H54 (cell line): ENCODE data around the gene BMS1.
"Not testable (repeated sequence)": the region's sequence is repeated elsewhere in the genome, so short reads cannot be mapped to it uniquely, and the experiment has no call there.

Experiments used
- DNase-seq: peaks from one replicate; pipeline ENCODE4 v3.0.0; 2011; ENCODE audit warnings: low spot score, mixed read lengths; ENCODE audit not compliant: insufficient read length
- FAIRE-seq: peaks from 3 replicates; lab custom pipeline; 2011; peaks lifted over from hg19 to GRCh38; lab: Jason Lieb, UNC
- POLR2A ChIP-seq: IDR thresholded peaks from 2 replicates; pipeline ENCODE4 v1.6.1; 2011; ENCODE audit warnings: low read depth, mild to moderate bottlenecking, low read length

The BMS1 gene

GRCh38 chr10:42767906-42768305, 14.7 kb upstream of the BMS1 start:
- DNase-seq (no peak), FAIRE-seq (no peak)
- no peak for TF ChIP-seq POLR2A

DNA sequence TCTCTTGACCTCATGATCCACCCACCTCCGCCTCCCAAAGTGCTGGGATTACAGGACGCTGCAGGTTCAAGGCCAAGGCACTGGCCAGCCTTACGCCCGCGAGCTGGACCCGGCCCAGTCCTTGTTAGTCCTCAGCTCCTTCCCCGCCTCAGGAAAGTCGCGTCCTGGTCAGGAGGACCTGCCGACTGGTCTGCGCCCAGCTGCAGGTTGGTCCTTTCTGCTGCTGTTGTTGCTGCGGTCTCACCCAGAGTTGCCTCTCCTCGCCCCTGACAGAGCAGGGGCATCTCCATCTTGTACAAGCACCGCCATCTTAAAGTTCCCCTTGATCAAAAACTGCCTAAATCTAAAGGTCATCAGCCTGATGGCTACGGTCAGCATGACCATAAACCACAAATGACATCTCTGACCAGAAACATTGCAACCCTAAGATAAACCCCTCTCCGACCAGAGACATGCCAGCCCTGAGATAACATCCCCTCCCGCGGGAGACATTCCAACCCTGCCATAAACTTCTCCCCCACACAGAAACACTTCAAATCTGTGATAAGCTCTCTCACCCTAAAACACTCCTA, 13.9 kb upstream of the BMS1 start:
- no peak for TF ChIP-seq POLR2A
- FAIRE-seq (no peak), DNase-seq (no peak)

GRCh38 chr10:42769173-42769572, 13.4 kb upstream of the BMS1 start:
- no peak for FAIRE-seq
- no peak for DNase-seq
- no peak for TF ChIP-seq POLR2A

- FAIRE-seq (no peak), DNase-seq (no peak)
- no peak for TF ChIP-seq POLR2A
Observed at GRCh38 chr10:42769673-42770072, 12.9 kb upstream of the BMS1 start.

- DNase-seq (no peak), FAIRE-seq (no peak)
- no peak for TF ChIP-seq POLR2A
Observed at GRCh38 chr10:42776681-42777080, 5.9 kb upstream of the BMS1 start.

GRCh38 chr10:42780456-42780855, 2.1 kb upstream of the BMS1 start:
- DNase-seq (no peak), FAIRE-seq (no peak)
- TF ChIP-seq POLR2A: no peak

DNA sequence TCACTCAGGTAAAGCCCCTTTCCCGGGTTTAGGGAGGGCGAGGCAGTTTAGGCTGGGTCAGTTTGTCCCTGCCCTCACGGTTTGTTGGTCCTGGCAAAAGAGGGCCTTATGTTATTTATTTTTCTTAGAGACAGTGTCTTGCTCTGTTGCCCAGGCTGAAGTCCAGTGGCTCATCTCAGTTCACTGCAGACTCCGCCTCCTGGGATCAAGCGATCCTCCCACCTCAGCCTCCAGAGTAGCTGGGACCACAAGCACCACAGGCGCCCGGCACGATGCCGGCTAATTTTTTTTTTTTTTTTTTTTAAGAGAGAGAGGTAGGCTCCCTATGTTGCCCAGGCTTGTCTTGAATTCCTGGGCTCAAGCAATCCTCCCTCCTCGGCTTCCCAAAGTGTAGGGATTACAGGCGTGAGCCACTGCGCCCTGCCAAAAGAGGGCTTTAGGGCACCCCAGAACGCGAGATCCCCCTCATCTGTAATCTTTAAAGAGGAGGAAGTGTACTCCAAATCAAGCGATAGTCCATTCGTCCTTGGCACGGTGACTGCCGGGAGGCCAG, 626 bp upstream of the BMS1 start:
- no peak for FAIRE-seq
- no peak for TF ChIP-seq POLR2A
- DNase-seq: no peak

DNA sequence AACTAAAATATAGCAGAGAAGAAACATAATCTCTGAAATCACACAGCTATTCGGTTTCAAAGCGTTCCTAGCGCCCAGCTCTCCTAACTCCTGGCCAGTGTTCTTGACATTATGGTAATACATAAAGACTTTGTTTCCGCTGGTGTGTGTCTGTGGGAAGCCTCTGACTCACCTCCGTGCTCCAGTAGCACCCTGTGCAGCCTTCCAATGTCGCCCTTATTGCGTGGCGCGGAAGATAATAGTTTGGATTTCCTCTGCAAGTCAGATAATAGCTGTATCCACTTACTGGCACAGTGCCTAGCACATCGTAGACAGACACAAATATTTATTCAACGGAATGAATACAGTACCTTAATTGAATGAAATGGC, 570 bp downstream of the BMS1 start:
- no peak for TF ChIP-seq POLR2A
- peak; percentile 26 for DNase-seq
- no peak for FAIRE-seq

DNA sequence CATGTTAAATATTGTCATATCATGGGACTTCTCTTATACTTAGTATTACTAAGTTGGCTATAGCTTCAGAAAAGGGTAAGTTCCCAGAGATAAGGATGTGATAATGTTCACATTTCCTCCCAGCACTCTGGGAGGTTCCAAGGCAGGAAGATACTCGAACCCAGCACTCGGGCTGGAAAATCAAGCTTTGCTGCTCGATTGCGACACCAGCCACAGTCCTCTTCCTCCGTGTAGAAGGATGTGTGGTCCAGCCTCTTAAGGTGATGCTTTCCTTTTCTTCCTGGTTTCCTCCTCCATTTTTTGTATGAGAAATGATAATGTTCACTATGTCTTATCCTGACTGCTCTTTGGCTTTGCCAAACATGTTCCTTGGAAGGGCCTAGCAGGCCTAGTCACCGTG, 3.2 kb downstream of the BMS1 start:
- DNase-seq: no peak
- TF ChIP-seq POLR2A: no peak
- FAIRE-seq: no peak

- no peak for TF ChIP-seq POLR2A
- no peak for DNase-seq
- FAIRE-seq: no peak
Observed at GRCh38 chr10:42790835-42791234, 8.2 kb downstream of the BMS1 start.

GRCh38 chr10:42795701-42796100, 13.1 kb downstream of the BMS1 start:
- no peak for DNase-seq
- TF ChIP-seq POLR2A: no peak
- no peak for FAIRE-seq

DNA sequence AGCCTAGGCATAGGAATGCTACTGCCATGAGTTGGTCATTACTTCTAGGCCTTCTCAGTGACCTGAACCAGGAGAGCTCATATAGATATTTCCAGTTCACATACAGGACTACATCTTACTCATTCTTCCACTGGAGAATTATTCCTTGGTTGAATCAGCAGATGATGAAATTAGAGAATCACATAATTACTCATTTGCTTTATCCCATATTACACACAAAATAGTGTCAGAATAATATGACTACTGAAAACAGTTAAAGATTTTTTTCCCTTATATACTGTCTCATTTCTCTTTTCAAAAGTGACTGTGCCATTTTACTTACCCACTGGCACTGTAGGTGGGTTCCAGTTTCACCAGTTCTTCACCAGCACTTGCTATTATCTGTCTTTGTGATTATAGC, 18.5 kb downstream of the BMS1 start:
- DNase-seq (no peak), FAIRE-seq (no peak)
- TF ChIP-seq POLR2A: no peak

DNA sequence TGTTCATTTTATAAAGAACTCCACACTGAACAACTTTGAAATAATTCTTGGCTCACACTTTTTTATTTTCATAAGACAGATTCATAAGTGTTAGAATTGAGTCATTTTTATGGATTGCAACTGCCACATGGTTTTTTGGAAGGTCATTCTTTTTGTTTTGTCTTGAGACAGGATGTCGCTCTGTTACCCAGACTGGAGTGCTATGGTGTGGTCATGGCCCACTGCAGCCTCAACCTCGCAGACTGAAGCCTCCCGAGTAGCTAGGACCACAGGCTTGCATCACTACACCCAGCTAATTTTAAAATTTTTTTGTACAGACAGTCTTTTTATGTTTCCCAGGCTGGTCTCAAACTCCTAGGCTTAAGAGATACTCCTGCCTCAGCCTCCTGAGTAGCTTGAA, 20.3 kb downstream of the BMS1 start:
- no peak for FAIRE-seq
- no peak for DNase-seq

DNA sequence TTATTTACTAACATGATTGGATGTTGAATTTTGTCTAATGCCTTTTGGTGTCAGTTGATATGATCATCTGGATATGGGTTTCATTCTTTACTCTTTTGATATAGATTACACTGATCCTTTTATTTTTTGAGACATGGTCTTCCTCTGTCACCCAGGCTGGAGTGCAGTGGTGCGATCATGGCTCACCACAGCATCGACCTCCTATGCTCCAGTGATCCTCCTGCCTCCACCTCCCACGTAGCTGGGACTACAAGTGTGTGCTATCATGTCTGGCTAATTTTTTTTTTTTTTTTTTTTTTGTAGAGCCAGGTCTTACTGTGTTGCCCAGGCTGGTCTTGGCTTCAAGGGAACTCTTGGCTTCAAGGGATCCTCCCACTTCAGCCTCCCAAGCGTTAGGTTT, 27.1 kb downstream of the BMS1 start:
- FAIRE-seq (no peak), DNase-seq (no peak)
- TF ChIP-seq POLR2A: no peak

More for the DNA sequence above, 20.3 kb downstream of the BMS1 start:
- TF ChIP-seq POLR2A: no peak

- no peak for FAIRE-seq
- no peak for DNase-seq
Observed at GRCh38 chr10:42812028-42812427, 29.4 kb downstream of the BMS1 start.

DNA sequence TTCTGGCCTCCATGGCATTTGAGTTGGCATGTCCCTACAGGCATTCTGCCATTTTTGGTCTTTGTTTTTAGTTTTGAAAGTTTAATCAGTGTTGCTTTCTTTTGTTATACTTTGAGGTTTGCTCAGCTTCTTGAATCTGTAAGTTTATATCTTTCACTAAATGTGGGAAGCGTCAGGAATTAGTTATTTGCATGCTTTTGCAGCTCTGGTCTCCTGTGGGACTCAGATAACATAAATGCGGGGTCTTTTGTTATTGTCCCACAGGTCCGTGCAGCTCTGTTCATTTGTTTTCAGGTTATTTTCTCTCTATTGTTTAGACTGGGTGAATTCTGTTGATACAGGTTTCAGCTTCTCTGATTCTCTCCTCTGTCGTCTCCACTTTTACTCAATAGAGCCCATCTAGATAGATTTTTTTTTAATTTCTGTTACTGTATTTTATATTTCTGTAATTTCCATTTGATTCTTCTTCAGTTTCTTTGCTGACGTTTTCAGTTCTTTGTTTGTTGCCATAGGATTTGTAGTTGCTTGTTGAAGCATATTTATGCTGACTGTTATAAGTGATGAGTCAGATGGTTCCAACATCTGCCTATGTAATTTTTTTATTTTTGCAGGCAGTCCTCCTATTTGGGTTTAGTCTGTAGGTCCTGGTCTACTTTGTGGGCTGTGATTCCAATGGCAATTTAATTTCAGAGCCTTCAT, 31.5 kb downstream of the BMS1 start:
- FAIRE-seq, DNase-seq: not testable (repeated sequence)

More at GRCh38 chr10:42812028-42812427, 29.4 kb downstream of the BMS1 start:
- no peak for TF ChIP-seq POLR2A

GRCh38 chr10:42816334-42816733, 33.7 kb downstream of the BMS1 start:
- DNase-seq, FAIRE-seq: not testable (repeated sequence)
